Esophagus squamous epithelium (tissue), 4 donors: ENCODE results near the gene MYH10.

Experiments
- POLR2A ChIP-seq, 4 donors: fragments of 450-650 bp; IDR thresholded peaks; one replicate each; pipeline ENCODE4 v1.6.1; 2017; ENCODE audit warnings: antibody characterized with exemption in 4 of 4, mild to moderate bottlenecking in 4 of 4, moderate library complexity in 3 of 4
- TF ChIP-seq, protein P1 (sequence below), 6 experiments: fragments of 450-650 bp in 4 of 6; fragments of 200-600 bp in 2 of 6; sonication (generic) in 2 of 6; IDR thresholded peaks; one replicate each; pipeline ENCODE4 v1.5.1; 2016 to 2019; ENCODE audit warnings: antibody characterized with exemption in 6 of 6, mild to moderate bottlenecking in 4 of 6, moderate library complexity in 4 of 6

DNA sequence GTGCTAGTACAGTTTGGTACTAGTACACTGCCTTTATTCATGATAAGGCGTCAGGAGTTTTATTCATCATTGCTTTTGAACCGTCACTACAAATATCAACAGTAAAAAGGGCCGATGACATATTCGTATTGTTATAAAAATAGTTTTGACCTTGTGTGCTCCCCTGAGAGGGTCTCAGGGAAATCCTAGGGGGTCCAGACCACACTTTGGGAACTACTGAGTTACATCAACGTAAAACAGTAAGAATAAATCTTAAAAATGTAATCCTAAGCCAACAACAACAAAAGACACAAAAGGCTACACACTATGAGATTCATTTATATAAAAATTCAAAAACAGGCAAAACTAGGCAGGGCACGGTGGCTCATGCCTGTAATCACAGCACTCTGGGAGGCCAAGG, 11.2 kb downstream of the MYH10 start:
- TF ChIP-seq, protein P1, sequence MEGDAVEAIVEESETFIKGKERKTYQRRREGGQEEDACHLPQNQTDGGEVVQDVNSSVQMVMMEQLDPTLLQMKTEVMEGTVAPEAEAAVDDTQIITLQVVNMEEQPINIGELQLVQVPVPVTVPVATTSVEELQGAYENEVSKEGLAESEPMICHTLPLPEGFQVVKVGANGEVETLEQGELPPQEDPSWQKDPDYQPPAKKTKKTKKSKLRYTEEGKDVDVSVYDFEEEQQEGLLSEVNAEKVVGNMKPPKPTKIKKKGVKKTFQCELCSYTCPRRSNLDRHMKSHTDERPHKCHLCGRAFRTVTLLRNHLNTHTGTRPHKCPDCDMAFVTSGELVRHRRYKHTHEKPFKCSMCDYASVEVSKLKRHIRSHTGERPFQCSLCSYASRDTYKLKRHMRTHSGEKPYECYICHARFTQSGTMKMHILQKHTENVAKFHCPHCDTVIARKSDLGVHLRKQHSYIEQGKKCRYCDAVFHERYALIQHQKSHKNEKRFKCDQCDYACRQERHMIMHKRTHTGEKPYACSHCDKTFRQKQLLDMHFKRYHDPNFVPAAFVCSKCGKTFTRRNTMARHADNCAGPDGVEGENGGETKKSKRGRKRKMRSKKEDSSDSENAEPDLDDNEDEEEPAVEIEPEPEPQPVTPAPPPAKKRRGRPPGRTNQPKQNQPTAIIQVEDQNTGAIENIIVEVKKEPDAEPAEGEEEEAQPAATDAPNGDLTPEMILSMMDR (IDR thresholded peaks at IDR 0.05), result no peak
- no peak for TF ChIP-seq POLR2A (IDR thresholded peaks at IDR 0.05)
